ENCODE data around the gene FDX2.

The FDX2 gene

DNA sequence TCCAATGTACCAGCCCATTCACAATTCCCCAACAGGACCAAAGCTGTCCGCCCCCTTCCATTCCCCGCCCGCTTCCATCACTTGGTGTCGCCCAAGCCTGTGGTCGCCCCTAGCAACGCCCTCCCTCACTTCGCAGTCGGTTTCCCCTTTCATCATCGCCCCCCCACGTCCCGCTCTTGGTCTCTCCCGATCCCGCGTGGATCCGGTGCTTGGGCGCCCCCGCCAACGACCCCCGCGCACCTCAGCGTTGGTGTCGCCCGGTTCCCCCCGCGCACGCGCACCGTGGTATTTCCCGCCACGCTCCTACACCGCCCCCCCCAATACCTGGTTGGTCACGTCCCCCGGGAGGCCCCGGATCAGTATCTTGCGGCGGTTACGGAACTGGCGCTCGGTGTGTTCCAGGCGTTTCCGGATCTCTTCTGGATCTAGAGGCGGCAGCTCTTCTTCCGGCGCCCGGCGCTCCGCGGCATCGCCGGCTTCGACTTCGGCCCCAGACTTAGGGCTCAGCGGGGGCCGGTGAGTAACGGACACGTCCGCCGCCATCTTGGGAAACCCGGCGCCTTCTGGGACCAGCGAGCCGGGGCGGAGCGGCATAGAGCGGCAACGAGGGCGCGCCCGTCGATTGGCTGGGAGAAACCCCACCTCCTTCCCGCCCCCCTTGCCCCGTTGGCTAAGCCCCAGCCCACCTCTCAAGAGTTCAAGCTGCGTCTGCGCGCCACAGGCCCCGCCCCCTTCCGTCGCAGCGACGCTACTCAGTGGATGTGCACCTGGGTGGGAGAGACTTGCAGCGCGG, 17.3 kb upstream of the FDX2 start, which contains the start of gene RAVER1:
RAVER1 (minus strand) TSS at position 565 of the 793 bp plus-strand sequence; CDS start at position 543, 22 bp downstream.
- peak; percentile 84 for DNase-seq

DNA sequence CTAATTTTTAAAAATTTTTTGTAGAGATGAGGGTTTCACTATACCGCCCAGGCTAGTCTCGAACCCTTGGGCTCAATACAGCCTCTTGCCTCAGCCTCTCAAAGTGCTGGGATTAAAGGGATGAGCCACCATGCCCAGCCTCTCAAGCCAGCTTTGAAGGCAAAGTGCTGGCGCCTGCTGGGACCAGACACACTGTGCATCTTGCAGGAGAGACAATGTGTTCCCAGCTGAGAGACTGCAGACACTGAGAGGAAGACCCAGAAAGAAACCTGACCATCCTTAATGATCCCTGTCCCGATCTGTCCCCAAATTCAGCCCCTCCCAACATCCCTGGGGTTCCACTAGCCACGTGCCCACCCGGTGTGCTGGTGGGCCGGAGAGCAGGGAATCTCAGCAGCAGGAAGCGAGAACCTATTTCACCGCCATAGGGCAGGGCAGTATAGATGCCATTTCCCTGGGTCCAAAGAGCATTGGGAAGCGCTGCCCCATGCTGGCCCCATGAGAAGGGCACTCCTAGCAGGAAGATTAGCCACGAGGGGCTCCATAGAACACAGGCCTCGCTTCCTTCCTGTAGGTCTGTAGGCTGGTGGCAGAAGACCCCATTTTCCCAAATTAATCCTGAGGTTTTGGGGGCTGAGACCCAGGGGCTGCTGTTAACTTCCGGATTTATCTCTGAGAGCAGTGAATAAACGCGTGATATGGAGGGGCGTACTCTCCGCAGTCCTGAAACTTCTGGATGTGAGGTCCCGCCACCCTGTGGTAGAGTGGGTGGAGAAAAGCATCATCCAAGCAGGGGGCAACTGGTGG, 16.5 kb upstream of the FDX2 start:
- no peak for DNase-seq

DNA sequence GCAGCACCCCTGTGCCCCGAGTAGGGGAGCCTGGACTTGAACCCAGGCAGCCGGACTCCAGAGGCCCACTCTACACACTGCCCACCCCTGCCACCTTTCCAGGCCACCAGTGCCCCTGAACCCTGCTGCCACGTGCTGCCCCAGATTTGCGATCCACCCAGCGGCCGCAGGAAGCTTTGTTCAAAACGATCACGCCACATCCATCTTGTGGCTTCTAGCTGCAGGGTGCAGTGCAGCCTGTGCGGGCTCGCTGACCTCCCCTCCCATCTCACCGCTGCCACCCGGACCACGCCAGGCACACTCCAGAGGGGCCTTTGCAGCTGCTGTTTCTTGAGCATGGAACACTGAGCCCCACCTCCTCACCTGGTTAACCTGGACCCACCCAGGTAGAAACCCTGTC, 13.7 kb upstream of the FDX2 start:
- no peak for DNase-seq

DNA sequence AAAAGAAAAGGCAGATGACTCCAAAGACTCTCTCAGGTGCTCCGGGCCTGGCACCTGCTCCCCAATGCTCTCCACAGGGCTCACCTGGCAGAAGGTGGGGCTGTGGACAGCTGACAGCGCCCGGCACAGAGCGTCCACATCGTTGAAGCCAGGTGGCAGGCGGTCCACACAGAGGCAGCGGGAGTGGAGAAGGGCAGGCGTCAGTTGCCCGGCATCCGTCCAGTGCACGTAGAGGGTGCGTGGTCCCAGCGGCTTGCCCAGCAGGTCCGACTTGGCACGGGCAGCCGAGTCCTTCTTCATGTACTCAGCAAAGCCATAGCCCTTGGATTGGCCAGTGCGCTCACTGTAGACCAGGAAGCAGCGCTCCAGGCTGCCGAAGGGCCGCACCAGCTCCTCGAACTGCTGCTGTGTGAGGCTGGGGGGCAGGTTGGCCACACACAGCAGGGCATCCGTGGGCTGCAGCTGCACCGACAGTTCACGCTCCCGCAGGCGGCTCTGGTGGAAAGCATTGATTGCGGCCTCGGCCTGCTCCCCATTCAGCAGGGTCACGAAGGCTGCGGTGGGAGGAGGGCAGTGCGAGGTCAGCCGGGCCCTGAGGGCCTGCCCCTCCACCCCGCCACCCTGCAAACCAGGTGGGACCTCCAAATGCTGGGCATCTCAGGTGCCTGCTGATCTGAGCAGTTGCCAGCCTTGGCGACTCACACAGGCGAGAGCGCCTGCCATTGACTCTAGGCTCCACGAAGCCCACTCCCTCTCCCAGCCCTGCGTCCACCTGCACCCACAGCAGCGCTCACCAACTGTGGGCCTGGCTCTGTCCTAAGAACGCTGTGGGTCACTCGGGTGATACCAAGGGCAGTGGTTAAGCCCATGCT, 13.0 kb upstream of the FDX2 start:
- no peak for DNase-seq

DNA sequence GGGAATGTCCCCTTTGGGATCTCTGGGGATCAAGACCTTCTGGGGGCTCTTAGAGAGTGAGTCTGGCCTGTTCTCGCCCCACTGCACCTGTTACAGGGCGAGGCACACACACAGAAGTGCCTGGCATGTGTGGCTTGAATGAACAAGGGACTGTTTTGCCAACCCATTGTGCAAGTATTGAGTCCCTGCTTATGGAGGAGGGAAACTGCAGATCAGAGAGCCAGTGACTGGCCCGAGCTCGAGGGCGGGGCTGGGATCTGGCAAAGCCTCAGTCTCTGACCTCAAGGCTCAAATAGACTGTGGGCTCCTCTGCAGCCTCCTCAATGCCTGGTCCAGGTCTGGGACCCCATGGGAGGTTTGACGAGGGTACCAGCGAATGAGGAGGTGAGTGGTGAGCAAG, 12.0 kb upstream of the FDX2 start:
- DNase-seq: no peak

DNA sequence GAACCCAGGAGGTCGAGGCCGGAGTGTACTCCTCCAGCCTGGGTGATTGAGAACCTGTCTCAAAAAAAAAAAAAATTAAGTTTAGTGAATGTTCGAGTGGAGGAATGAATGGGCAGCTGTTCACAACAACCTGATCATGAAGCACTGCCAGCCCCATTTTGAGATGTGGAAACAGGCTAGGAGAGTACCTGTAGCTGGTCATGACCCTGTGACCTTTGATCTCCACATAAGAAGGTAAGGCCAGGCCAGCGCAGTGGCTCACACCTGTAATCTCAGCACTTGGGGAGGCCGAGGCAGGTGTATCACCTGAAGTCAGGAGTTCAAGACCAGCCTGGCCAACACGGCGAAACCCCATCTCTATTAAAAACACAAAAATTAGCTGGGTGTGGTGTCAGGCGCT, 9.9 kb upstream of the FDX2 start:
- no peak for DNase-seq

DNA sequence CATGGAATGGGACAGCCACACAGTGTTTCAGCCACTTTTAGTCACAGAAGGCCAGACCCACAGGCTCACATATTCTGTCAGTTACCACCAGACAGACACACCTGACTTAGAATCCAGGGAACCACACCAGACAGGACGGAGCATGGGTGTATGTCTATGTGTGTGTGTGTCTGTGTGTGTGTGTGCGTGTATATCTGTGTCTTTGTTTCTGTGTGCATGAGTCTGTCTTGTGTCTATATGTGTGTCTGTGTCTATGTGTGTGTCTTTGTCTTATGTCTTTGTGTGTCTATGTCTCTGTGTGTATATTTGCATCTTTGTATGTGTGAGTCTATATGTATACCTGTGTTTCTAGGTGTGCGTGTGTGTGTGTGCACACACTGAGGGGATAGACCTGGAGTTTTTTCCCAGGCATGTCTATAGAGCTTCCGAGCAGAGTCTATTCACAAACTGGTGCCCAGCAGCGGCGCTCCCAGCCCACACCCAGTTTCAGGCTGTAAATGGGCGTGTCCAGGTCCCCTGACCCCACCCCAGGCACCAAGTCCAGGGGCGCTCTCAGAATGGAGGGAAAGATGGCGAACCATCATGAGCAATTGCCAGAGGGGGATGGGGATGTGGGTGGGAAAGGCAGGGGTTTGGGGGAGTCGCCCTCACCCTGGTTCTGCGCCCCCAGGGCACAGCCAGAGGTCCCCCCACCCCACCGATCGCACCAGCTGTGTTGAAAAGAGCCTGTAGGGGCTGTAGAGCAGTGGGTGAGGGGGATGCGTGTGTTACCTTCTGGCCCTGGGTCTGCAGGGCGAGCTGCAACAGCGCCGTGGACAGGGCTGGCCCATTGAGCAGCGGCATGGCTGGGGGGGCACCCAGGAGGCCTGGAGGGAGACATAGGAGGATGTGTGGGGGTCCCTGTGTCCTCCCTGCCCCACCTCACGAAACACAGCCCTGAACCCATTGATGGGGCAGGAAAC, 6.3 kb upstream of the FDX2 start:
- DNase-seq: no peak

DNA sequence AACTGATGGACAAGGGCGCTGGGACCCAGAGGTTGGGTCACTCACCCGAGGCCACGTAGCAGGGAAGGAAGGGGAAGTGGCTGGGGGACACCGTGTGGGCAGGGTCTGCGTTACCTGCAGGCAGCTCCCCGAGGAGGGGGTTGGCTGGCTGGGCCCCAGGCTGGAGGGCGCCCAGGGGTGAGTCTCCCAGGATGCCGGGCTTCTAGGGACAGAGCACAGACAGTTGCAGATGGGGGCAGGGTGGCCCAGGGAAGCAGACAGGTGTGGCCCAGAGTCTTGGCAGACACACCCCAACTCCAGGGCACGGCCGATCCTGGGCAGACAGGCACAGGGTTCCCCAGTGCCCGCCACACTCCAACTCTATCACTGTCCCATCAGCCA, 5.6 kb upstream of the FDX2 start:
- no peak for DNase-seq

DNA sequence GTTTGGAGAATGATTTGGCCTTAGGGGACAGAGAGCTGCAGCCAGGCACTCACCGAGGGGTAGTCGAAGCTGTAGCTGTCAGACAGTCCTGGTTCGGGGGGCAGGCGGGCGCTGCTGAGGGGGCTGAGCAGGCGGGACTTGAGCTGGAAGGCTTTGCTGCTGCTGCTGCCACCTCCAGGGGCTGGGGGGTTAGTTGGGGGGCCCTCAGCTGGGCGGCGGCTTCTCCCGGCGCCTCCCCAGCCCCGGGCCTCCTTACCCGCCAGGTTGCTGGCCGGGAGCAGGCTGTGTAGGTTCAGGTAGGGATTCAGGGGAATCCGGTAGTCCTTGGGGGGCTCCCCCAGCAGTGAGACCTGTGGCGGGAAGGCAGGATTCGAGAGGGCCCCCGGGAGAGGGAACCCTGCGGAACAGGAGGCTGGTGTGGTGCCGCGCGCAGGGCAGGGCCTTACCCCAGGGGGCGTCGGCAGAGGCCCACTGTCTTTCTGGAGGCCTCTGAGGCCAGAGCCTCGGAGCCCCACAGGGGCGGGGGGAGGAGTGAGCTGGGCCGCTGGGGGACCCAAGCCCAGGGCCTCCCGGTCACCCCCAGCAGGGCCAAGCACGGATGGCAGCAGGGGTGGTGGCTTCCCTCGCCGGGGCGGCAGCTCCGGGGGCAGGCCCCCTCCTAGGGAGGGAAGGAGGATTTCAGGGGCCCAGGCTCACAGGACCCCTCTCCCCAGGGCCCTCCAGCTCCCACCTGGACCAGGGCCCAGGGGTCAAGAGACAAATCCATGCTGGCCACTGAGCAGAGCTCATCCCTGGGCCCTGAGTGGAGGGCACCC, 5.0 kb upstream of the FDX2 start:
- no peak for DNase-seq

DNA sequence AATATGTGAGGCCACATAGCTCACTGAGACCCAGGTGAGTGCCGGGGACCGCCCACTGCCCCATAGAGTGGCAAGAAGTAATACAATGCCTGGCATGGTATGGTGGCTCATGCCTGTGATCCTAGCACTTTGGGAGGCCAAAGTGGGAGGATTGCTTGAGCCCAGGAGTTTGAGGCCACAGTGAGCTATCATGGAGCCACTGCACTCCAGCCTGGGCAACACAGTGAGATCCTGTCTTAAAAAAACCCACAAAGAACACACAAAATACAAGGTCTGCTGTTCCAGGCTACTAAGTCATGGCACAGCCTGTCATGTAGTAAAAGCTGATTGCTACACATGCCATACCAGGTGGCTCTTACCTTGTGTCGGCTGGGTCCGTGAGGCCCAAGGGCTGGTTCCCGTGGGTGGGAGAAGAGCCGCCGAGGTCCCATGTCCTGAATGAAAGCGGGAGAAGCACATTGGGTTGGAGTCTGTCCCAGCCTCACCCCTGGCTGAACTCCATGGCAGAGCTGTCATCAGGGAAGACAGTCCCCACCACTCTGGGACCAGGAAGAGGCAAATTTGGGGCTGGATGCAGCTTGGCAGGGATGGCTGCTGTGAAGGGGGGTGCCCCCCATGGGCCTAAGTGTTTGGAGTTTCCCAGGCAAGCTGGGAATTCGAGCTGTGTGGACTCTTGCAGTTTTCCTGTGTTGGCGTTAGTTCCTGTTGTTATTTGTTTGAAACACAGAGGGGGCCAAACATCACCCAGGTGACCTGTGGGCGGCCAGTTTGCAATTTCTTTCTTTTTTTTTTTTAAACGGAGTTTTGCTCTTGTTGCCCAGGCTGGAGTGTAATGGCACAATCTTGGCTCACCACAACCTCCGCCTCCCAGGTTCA, 3.2 kb upstream of the FDX2 start:
- DNase-seq: no peak

DNA sequence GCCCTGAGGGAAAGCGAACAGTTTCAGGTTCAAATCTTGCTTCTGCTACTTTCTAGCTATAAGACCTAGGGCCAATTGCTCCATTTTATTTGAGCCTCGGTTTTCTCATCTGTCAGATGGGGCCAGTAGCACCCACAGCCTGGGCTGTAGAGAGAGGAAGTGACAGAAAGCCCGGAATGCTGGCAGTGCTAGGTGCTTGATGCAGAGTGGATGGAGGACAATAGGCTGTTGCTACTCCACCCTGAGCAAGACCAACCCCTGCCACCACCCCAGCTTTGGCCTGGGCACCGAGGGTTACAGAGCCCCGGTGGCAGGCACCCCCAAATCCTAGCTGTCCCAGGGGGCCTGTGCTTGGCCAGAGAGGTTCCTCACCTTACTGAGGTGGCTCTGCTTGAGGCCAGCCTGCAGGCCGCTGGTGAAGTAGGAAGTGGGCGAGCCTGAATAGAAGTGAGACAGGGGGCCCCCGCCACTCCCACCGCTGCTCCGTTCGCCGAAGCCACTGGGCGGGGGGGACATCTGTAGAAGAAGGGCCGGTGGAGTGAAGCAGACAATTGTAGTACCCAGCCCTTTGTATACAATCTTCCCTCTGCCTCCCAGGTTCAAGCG, 2.1 kb upstream of the FDX2 start:
- no peak for DNase-seq

DNA sequence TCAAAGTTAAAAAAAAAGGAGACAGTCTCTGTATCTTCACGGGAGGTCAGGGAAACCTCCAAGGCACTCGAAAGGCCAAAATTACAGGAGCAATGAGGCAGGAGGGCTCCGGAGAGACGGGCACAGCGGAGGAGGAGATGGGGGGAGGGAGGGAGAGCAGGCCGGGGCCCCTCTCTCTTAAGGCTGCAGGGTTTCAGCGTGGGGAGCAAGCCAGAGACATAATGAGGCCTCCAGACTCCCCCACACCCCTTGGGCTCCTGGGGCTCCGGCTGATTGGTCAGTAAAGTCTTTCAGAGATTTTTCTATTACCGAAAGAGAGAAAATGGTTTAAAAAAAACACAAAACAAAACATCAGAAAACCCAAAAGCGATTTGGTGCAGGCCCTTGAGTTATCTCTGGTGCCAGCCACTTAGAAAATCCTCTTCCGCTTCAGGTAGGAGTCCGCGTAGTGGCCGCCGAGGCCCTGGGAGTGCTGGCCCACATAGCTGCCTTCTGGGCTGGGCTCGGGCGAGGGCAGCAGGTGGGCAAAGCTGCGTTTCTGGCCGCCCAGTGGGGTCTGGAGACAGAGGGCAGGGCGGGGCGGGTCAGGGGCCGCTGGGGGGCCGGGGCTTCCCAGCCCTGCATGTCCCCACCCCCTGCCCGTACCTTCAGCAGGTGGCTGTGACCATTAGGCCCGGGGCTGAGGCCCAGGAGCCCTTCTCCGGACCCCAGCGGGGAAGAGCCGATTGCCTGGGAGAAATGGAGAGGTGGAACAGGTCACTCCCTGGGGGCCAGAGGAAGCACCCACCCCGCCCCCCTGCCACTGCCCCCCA, 1.4 kb upstream of the FDX2 start:
- DNase-seq: no peak

DNA sequence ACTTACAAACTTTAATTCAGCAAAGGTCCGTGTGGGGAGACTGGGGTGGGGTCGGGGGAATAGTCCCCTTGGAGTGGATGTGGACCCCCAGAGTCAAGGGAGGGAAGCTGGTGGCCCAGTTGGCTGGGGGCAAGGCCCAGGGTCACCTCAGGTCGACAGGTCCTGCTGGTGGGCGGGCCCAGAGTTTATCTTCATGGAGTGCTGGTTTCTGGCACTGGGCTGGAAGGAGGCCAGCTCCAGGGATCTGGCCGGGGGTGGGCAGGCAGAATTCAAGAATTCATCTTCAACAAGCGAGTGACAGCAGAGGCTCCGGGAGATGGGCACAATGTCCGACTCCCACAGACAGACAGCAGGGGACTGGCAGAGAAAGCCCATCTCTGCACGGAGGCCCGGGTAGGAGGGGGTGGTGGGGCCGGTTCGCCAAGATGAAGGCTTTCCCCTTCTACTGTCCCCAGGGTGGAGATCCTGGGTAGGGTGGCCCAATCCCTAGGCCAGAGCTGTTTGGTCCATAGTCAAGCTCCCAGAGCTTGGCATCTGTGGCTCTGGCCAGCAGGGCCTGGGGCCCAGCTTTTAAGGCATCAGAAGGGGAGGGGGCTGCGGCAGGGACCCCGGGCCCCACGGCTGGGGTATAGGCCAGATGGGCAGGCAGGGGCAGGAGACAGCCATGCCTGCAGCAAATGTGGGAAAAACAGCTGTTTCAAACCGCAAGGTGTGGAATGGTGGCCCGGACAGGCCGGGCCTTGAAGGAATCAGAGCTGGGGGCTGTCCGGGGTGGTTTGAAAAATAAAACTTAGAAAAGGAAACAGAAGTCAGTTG, 622 bp upstream of the FDX2 start:
- no peak for DNase-seq

DNA sequence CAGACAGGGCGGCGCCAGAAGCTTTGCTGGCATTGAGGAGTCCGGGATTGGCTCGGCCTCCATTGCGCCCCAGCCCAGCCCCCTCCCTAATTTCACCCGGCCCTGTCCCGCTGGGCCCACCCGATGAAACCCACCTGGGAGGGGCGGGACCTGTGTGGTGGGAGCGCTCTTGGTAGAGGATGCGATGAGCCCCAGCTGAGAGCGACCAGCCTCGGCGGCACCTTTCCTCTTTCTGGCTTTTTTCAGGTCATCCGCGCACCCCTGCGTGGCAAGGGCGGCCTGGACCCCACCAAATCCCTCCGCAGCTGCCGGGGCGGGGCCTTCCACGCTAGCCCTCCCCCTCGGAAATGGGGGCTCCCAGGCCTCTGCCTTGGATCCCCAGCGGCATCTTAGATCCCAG, 6.4 kb downstream of the FDX2 start, which contains the start of gene ZGLP1:
ZGLP1 (minus strand) TSS at position 393 of the 400 bp plus-strand sequence.
- no peak for DNase-seq

DNA sequence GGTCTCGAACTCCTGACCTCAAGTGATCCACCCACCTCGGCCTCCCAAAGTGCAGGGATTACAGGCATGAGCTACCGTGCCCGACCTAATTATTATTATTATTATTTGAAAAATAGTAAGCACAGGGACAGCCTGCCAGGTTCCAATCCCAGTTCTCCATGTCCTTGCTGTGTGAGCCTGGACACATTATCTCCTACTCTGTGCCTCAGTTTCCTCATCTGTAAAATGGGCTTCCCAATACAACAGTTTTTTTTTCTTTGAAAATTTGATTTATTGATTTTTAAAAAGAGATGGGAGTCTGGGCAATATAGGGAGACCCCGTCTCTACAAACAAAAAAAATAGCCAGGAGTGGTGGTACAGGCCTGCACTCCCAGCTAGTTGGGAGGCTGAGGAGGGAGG, 9.5 kb downstream of the FDX2 start:
- DNase-seq: no peak

DNA sequence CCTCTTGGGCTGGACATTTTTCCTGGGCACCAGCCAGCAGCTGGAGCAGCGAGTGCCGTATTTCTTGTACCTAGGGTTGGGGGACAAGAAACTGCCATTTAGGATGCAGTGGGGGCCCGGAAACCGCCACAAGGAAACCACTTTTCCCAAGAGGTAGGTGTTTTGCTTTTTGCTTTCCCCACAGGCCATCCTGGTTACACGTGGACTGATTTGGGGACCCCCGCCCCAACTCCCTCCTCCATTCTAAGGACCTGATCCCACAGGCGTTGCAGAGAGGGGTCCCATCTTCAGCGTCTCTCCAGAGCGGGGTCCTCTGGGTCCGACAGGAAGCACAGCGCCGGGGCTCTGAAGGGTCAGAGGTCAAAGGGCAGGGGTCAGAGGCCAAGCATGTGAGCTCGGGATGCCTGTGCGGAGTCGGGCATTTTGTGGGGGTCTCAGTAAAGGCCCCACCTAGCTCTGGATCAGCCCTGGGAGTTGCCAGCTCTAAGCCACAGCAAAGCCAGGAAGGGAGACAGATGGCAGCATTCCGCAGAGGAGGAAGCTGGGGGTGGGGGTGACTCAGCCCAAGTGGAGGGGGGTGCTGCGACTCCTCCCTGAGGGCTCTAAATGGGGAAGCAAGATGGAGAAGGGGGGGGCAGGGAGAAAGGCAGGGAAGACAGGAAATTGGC, 10.5 kb downstream of the FDX2 start:
- DNase-seq: no peak

Data from NCI-H2029 treated with DMSO at 0.1 percent for 48 hours (cell line).